Astrocyte (in vitro differentiated cells and primary cell): ENCODE data around the gene ACTN1. TPM values are rescaled to one million over a fixed set of nuclear protein-coding genes. Genes with fewer than 3 reads are reported as not detected.
A peak's percentile ranks its signal among the peaks of the same experiment; 100 is the strongest.

Experiments
- DNase-seq: peaks from one replicate; pipeline ENCODE4 v3.0.0-alpha.2; 2010; ENCODE audit warnings: low read depth
- FAIRE-seq: peaks from 2 replicates; lab custom pipeline; 2011; peaks lifted over from hg19 to GRCh38; lab: Jason Lieb, UNC
- H2AFZ ChIP-seq: 2 replicates; pipeline ENCODE4 v1.6.0; 2012; ENCODE audit warnings: low read depth, low read length, inconsistent platforms
- H3K27ac ChIP-seq: 2 replicates; pipeline ENCODE4 v1.5.1; 2011; ENCODE audit warnings: low read depth, low read length, inconsistent platforms
- H3K27me3 ChIP-seq: 2 replicates; pipeline ENCODE4 v1.6.0; 2011; ENCODE audit warnings: low read length, inconsistent platforms; ENCODE audit not compliant: insufficient read depth
- H3K36me3 ChIP-seq: 2 replicates; pipeline ENCODE4 v1.5.1; 2011; ENCODE audit warnings: low read length, inconsistent platforms; ENCODE audit not compliant: insufficient read depth
- H3K4me1 ChIP-seq: 2 replicates; pipeline ENCODE4 v1.5.1; 2011; ENCODE audit warnings: low read length, inconsistent platforms; ENCODE audit not compliant: insufficient read depth
- H3K4me2 ChIP-seq: 2 replicates; pipeline ENCODE4 v1.6.0; 2012; ENCODE audit warnings: low read length, inconsistent platforms
- H3K4me3 ChIP-seq: 2 replicates; pipeline ENCODE4 v1.5.1; 2011; ENCODE audit warnings: low read depth, mild to moderate bottlenecking, low read length, inconsistent platforms; ENCODE audit not compliant: insufficient read depth
- H3K79me2 ChIP-seq: 2 replicates; pipeline ENCODE4 v1.6.0; 2012; ENCODE audit warnings: mild to moderate bottlenecking, low read length, inconsistent platforms; ENCODE audit not compliant: insufficient read depth
- H3K9ac ChIP-seq: 2 replicates; pipeline ENCODE4 v1.6.0; 2012; ENCODE audit warnings: mild to moderate bottlenecking, low read length, inconsistent platforms
- H3K9me3 ChIP-seq: 2 replicates; pipeline ENCODE4 v1.5.1; 2012; ENCODE audit warnings: low read depth, mild to moderate bottlenecking, low read length, inconsistent platforms; ENCODE audit not compliant: insufficient read depth
- H4K20me1 ChIP-seq: 2 replicates; pipeline ENCODE4 v1.6.0; 2012; ENCODE audit warnings: low read length, inconsistent platforms; ENCODE audit not compliant: insufficient read depth
- H3K27ac Mint-ChIP-seq: one replicate; pipeline ENCODE4 v1.8.0; 2021; ENCODE audit warnings: mild to moderate bottlenecking, mixed read lengths; ENCODE audit not compliant: unreplicated experiment
- H3K27me3 Mint-ChIP-seq: one replicate; pipeline ENCODE4 v1.8.0; 2021; ENCODE audit warnings: low read depth, mixed read lengths; ENCODE audit not compliant: unreplicated experiment
- H3K36me3 Mint-ChIP-seq: one replicate; pipeline ENCODE4 v1.8.0; 2021; ENCODE audit warnings: low read depth, mixed read lengths; ENCODE audit not compliant: unreplicated experiment
- H3K4me1 Mint-ChIP-seq: one replicate; pipeline ENCODE4 v1.8.0; 2021; ENCODE audit warnings: low read depth, mixed read lengths; ENCODE audit not compliant: unreplicated experiment
- H3K4me3 Mint-ChIP-seq: one replicate; pipeline ENCODE4 v1.8.0; 2021; ENCODE audit warnings: mild to moderate bottlenecking, moderate library complexity, mixed read lengths; ENCODE audit not compliant: unreplicated experiment
- H3K9me3 Mint-ChIP-seq: one replicate; pipeline ENCODE4 v1.8.0; 2021; ENCODE audit warnings: mild to moderate bottlenecking, mixed read lengths; ENCODE audit not compliant: unreplicated experiment
- EZH2 ChIP-seq: IDR thresholded peaks from 2 replicates; pipeline ENCODE4 v1.6.1; 2012; ENCODE audit warnings: mild to moderate bottlenecking, low read length, inconsistent platforms; ENCODE audit not compliant: insufficient read depth
- total RNA-seq: library from RNA; stranded (reverse); gene quantifications from 2 replicates; pipeline ENCODE4 v1.2.1, GENCODE V29; 2021
- TF ChIP-seq, protein P1 (sequence below): IDR thresholded peaks from 2 replicates; pipeline ENCODE4 v1.5.1; 2011; ENCODE audit warnings: low read depth, mild to moderate bottlenecking, inconsistent platforms, low read length, moderate library complexity; ENCODE audit not compliant: insufficient read depth

ACTN1 gene
- total RNA-seq, 1 donor from 2014 or later, result 1,163 TPM

DNA sequence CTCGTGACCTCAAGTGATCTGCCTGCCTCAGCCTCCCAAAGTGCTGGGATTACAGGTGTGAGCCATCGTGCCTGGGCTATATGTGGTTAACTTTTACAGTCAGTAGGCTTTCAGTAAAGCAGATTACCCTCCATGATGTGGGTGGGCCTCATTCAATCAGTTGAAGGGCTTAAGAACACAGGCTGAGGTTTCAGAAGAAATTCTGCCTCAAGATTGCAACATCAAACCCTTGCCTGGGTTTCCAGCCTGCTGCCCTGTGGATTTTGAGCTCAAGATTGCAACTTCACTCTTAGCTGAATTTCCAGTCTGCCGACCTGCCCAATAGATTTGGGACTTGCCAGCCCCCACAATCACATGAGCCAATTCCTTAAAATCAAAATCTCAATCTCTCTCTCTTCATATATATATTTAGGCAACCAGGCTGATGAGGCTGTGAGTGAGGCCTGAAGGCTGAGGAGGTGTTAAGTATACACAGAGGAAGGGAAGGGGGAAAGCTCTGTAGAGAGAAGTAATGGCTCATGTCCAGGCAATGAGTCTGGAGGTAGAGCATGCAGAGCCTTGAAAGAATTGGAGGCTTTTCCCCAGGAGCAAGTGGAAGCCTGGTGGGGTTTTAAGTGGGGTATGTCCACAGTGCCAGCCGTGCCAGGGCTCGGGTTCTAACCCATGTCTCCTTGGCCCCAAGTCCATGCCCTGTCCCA lies 33.3 kb upstream of the ACTN1 start:
- TF ChIP-seq EZH2, result no peak
- TF ChIP-seq, protein P1, sequence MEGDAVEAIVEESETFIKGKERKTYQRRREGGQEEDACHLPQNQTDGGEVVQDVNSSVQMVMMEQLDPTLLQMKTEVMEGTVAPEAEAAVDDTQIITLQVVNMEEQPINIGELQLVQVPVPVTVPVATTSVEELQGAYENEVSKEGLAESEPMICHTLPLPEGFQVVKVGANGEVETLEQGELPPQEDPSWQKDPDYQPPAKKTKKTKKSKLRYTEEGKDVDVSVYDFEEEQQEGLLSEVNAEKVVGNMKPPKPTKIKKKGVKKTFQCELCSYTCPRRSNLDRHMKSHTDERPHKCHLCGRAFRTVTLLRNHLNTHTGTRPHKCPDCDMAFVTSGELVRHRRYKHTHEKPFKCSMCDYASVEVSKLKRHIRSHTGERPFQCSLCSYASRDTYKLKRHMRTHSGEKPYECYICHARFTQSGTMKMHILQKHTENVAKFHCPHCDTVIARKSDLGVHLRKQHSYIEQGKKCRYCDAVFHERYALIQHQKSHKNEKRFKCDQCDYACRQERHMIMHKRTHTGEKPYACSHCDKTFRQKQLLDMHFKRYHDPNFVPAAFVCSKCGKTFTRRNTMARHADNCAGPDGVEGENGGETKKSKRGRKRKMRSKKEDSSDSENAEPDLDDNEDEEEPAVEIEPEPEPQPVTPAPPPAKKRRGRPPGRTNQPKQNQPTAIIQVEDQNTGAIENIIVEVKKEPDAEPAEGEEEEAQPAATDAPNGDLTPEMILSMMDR, result no peak
- Histone ChIP-seq H3K4me2 (no peak overlapping the region), H3K27me3 (no peaks in the 10 kb centered on the region), H4K20me1 (no peaks in the 10 kb centered on the region), H3K4me1 (peaks cover 11% of the 10 kb centered on the region), H3K79me2 (no peaks in the 10 kb centered on the region), H3K27ac (no peak overlapping the region), H2AFZ (no peak overlapping the region), H3K4me3 (no peak overlapping the region), H3K9me3 (no peaks in the 10 kb centered on the region), H3K36me3 (no peaks in the 10 kb centered on the region), H3K9ac (no peak overlapping the region)
- H3K4me3 Mint-ChIP-seq, result no peak overlapping the region
- peaks cover 24% of the 10 kb centered on the region for H3K4me1 Mint-ChIP-seq
- no peak for DNase-seq
- no peak for FAIRE-seq
- no peaks in the 10 kb centered on the region for H3K36me3 Mint-ChIP-seq
- no peaks in the 10 kb centered on the region for H3K27me3 Mint-ChIP-seq
- H3K9me3 Mint-ChIP-seq, result no peaks in the 10 kb centered on the region
- H3K27ac Mint-ChIP-seq, result no peak overlapping the region

DNA sequence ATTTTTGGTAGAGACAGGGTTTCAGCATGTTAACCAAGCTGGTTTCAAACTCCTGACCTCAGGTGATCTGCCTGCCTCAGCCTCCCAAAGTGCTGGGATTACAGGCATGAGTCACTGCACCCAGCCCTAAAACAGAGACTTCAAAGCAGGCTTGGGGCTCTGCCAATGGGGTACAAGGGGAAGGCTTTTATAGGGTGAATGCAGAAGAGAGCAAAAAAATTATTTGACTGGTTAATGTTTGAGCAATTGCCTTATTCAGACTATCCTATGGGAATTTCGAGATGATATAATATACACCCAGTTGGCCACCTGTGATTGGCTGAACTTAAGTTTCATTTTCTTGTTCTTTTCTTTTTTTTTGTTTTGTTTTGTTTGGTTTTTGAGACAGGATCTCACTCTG lies 31.5 kb upstream of the ACTN1 start:
- Histone ChIP-seq H3K36me3 (no peaks in the 10 kb centered on the region), H3K9ac (no peak overlapping the region), H3K27ac (no peak overlapping the region), H3K4me2 (no peak overlapping the region), H4K20me1 (no peaks in the 10 kb centered on the region), H3K79me2 (no peaks in the 10 kb centered on the region), H3K4me3 (no peak overlapping the region), H2AFZ (no peak overlapping the region), H3K4me1 (peaks cover 17% of the 10 kb centered on the region), H3K9me3 (no peaks in the 10 kb centered on the region), H3K27me3 (no peaks in the 10 kb centered on the region)
- Mint-ChIP-seq H3K36me3 (no peaks in the 10 kb centered on the region), H3K27ac (no peak overlapping the region), H3K4me3 (no peak overlapping the region), H3K9me3 (no peaks in the 10 kb centered on the region), H3K27me3 (no peaks in the 10 kb centered on the region), H3K4me1 (peaks cover 26% of the 10 kb centered on the region)
- no peak for DNase-seq
- FAIRE-seq, result no peak
- no peak for TF ChIP-seq EZH2
- TF ChIP-seq, protein P1, result no peak

DNA sequence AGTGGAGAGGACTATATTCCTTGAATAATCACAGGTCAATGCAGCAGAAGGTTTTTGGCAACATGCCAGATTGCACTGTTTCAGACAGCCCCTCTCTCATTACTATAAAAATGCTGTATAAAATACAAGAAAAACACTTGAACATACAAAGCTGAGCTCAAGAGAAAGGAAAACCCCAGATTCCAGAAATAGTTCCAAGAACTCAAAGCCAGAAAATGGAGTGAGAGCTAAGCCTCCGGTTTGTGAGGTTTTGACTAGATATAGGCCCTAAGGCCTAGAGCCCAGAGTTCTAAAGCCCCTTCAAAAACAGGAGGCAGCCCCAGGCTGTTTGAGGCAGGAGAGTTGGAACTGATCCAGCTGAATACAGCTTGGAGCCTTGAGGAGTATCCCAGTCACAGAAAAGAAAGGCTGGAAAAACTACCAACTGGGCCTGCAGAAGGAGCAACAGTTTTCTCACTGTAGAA lies 29.4 kb upstream of the ACTN1 start:
- DNase-seq (peak; percentile 69), FAIRE-seq (no peak)
- Histone ChIP-seq H2AFZ (peak overlapping the region; percentile 12), H3K27me3 (no peaks in the 10 kb centered on the region), H3K4me2 (no peak overlapping the region), H3K4me3 (no peak overlapping the region), H3K9ac (peak overlapping the region; percentile 4), H3K4me1 (peaks cover 24% of the 10 kb centered on the region), H4K20me1 (no peaks in the 10 kb centered on the region), H3K9me3 (no peaks in the 10 kb centered on the region), H3K27ac (no peak overlapping the region), H3K36me3 (no peaks in the 10 kb centered on the region), H3K79me2 (no peaks in the 10 kb centered on the region)
- TF ChIP-seq, protein P1, result no peak
- no peak for TF ChIP-seq EZH2
- no peaks in the 10 kb centered on the region for H3K36me3 Mint-ChIP-seq
- no peaks in the 10 kb centered on the region for H3K27me3 Mint-ChIP-seq
- H3K27ac Mint-ChIP-seq, result peak overlapping the region; percentile 91
- peaks cover under 1% of the 10 kb centered on the region for H3K9me3 Mint-ChIP-seq
- H3K4me3 Mint-ChIP-seq, result no peak overlapping the region
- H3K4me1 Mint-ChIP-seq, result peaks cover 32% of the 10 kb centered on the region
